ENCODE measurements around the gene PDCD5.

Gene PDCD5, protein sequence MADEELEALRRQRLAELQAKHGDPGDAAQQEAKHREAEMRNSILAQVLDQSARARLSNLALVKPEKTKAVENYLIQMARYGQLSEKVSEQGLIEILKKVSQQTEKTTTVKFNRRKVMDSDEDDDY

DNA sequence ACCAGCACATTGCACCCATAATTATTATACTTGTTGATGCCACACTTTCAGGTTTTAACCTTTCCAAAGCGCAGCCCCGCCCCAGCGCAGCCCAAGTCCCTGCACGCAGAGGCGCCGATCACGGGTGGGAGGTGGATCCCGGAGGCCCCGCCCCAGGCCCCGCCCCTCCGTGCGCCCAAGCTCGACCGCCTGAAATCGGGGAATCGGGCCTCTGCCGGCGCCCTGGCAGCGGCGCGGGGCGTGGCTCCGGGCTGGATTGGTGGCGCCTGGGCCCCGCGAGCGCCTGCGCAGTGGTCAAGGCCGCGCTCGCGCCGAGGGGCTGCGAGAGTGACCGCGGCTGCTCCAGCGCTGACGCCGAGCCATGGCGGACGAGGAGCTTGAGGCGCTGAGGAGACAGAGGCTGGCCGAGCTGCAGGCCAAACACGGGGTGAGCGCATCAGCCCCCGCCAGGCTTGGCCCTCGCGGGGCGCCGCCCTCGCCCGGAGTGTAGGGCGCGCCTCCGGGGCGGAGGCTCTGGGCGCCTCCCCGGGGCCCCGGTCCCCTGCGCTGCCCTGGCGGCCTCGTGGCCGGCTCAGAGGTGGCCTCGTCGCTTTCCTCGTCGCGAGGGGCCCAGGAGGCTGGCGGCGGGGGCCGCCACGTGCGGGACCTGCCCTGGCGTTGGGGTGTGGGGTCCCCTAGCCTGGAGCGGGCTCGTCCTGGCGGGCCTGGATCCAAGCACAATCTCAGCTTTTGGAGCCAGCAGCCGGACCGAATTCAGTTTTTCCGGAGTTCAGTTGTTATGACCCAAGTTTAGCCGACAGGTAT lies at the start of gene PDCD5:
PDCD5 (plus strand) TSS at position 290 of the 804 bp plus-strand sequence; CDS start at position 362, 72 bp downstream.
- no peak for TF ChIP-seq NFIC (IDR thresholded peaks at IDR 0.05)
- TF ChIP-seq, protein P1, sequence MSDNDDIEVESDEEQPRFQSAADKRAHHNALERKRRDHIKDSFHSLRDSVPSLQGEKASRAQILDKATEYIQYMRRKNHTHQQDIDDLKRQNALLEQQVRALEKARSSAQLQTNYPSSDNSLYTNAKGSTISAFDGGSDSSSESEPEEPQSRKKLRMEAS (IDR thresholded peaks at IDR 0.05), result peak; percentile 82
- TF ChIP-seq TCF12 (IDR thresholded peaks at IDR 0.05; ENCODE audit: low read depth), result peak; percentile 10; the same call in 1 of the 2 replicates
- TF ChIP-seq YY1 (IDR thresholded peaks at IDR 0.05; ENCODE audit: low read depth), result peak; percentile 82
- TF ChIP-seq EGR1 (IDR thresholded peaks at IDR 0.05), result no peak
- TF ChIP-seq CEBPB (IDR thresholded peaks at IDR 0.05), result no peak
- TF ChIP-seq, protein P2, sequence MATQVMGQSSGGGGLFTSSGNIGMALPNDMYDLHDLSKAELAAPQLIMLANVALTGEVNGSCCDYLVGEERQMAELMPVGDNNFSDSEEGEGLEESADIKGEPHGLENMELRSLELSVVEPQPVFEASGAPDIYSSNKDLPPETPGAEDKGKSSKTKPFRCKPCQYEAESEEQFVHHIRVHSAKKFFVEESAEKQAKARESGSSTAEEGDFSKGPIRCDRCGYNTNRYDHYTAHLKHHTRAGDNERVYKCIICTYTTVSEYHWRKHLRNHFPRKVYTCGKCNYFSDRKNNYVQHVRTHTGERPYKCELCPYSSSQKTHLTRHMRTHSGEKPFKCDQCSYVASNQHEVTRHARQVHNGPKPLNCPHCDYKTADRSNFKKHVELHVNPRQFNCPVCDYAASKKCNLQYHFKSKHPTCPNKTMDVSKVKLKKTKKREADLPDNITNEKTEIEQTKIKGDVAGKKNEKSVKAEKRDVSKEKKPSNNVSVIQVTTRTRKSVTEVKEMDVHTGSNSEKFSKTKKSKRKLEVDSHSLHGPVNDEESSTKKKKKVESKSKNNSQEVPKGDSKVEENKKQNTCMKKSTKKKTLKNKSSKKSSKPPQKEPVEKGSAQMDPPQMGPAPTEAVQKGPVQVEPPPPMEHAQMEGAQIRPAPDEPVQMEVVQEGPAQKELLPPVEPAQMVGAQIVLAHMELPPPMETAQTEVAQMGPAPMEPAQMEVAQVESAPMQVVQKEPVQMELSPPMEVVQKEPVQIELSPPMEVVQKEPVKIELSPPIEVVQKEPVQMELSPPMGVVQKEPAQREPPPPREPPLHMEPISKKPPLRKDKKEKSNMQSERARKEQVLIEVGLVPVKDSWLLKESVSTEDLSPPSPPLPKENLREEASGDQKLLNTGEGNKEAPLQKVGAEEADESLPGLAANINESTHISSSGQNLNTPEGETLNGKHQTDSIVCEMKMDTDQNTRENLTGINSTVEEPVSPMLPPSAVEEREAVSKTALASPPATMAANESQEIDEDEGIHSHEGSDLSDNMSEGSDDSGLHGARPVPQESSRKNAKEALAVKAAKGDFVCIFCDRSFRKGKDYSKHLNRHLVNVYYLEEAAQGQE (IDR thresholded peaks at IDR 0.05; ENCODE audit: low read depth), result no peak
- TF ChIP-seq TAF1 (IDR thresholded peaks at IDR 0.05; ENCODE audit: low read depth), result no peak; the same call in 1 of the 2 replicates
- TF ChIP-seq FOXM1 (IDR thresholded peaks at IDR 0.05; ENCODE audit: borderline replicate concordance, low read depth), result no peak
- no peak for TF ChIP-seq RAD21 (IDR thresholded peaks at IDR 0.05; ENCODE audit: low read depth)
- TF ChIP-seq TEAD4 (IDR thresholded peaks at IDR 0.05), result no peak
- TF ChIP-seq ZBTB7A (IDR thresholded peaks at IDR 0.05; ENCODE audit: low read depth), result no peak
- TF ChIP-seq EP300 (IDR thresholded peaks at IDR 0.05; ENCODE audit: borderline replicate concordance), result no peak
- TF ChIP-seq, protein P3, sequence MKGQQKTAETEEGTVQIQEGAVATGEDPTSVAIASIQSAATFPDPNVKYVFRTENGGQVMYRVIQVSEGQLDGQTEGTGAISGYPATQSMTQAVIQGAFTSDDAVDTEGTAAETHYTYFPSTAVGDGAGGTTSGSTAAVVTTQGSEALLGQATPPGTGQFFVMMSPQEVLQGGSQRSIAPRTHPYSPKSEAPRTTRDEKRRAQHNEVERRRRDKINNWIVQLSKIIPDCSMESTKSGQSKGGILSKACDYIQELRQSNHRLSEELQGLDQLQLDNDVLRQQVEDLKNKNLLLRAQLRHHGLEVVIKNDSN (IDR thresholded peaks at IDR 0.05), result no peak

DNA sequence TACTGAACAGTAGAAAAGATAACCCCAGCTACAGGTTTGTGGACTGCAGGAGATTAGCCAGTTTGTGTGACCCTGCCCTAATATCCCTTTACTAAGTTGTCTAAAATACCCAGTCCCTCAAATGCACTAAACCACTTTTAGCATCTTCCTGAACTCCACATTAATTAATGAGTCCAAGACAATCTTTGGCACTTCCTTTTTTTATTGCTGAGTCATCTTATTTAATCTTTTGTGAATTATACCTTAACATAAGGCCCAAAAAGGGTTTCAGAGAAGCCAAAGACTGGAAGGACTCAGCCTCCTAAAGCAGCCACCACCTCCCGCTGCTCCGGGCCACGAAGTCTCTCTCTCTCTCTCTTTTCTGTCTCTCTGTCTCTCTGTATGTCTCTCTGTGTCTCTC lies 48.8 kb upstream of the PDCD5 start:
- TF ChIP-seq, protein P2 (IDR thresholded peaks at IDR 0.05; ENCODE audit: low read depth), result no peak
- TF ChIP-seq RAD21 (IDR thresholded peaks at IDR 0.05; ENCODE audit: low read depth) (no peak), EGR1 (IDR thresholded peaks at IDR 0.05) (no peak), TAF1 (IDR thresholded peaks at IDR 0.05; ENCODE audit: low read depth) (no peak), TCF12 (IDR thresholded peaks at IDR 0.05; ENCODE audit: low read depth) (no peak), ZBTB7A (IDR thresholded peaks at IDR 0.05; ENCODE audit: low read depth) (no peak)

DNA sequence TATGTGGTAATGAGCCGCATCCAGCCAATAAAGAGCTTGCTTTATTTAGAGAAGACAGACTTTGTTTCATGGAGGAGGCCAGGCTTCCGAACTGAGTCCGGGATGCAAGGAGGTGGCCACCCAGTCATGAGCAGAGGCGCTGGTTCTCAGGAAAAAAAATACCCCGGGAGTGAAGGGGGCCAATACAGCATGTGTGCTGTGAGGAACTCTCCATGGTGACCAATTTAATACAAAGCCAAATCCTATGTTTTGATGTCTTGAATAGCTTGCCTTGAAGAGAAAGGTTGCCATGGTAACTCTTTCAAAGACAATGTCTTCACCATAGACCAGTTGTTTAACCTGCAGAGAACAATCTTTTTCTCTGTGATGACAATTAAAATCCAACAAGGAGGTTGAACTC lies 43.4 kb upstream of the PDCD5 start:
- TF ChIP-seq, protein P2 (IDR thresholded peaks at IDR 0.05; ENCODE audit: low read depth), result peak; percentile 69
- TF ChIP-seq EGR1 (IDR thresholded peaks at IDR 0.05) (no peak), TEAD4 (IDR thresholded peaks at IDR 0.05) (no peak), TAF1 (IDR thresholded peaks at IDR 0.05; ENCODE audit: low read depth) (no peak)

DNA sequence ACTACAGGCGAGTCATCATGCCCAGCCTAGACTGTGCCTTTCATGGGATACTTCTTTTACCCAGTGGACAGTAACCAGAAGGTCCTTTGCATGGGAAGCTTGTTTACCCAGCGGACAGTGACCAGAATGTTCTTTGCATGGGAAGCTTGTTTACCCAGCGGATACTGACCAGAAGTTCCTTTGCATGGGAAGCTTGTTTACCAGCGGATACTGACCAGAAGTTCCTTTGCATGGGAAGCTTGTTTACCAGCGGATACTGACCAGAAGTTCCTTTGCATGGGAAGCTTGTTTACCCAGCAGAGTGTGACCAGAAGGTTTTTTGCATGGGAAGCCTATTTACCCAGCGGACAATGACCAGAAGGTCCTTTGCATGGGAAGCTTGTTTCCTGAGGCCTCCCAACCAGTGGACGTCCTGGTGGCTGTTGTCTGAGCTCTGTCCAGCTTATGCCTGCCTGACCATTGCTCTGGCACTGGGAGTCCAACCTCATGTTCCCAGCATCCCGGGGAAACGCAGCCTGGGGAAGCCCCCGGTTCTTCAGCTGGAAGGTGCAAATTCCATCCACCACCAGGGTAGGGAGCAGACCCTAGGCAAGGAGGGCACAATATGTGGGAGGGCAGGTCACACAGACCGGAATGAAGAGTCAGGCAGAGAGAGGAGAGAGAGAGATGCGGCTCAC lies 41.6 kb upstream of the PDCD5 start:
- TF ChIP-seq CEBPB (IDR thresholded peaks at IDR 0.05) (no peak), EGR1 (IDR thresholded peaks at IDR 0.05) (no peak), TAF1 (IDR thresholded peaks at IDR 0.05; ENCODE audit: low read depth) (no peak)
- TF ChIP-seq, protein P2 (IDR thresholded peaks at IDR 0.05; ENCODE audit: low read depth), result peak; percentile 66
